Brain microvascular endothelial cell (primary cell): ENCODE data around the gene SCYL2.
A peak's percentile ranks its signal among the peaks of the same experiment; 100 is the strongest.
"Not testable (repeated sequence)": the region's sequence is repeated elsewhere in the genome, so short reads cannot be mapped to it uniquely, and the experiment has no call there.

Experiments used
- DNase-seq: peaks from one replicate; pipeline ENCODE4 v3.0.0-alpha.2; 2020
- H3K27ac ChIP-seq: fragments of 250-450 bp; sonication (Bioruptor Pico); 2 replicates; pipeline ENCODE4 v1.5.1; 2020; ENCODE audit warnings: mild to moderate bottlenecking, moderate library complexity
- H3K27me3 ChIP-seq: fragments of 250-450 bp; sonication (Bioruptor Pico); replicated peaks from 2 replicates; pipeline ENCODE4 v1.5.1; 2020; ENCODE audit warnings: mild to moderate bottlenecking
- H3K36me3 ChIP-seq: fragments of 250-450 bp; sonication (Bioruptor Pico); replicated peaks from 2 replicates; pipeline ENCODE4 v1.5.1; 2020; ENCODE audit warnings: mild to moderate bottlenecking
- H3K4me3 ChIP-seq: 2 replicates; pipeline ENCODE4 v1.5.1; 2011; ENCODE audit warnings: low read depth, mild to moderate bottlenecking, control low read depth, low read length, moderate library complexity
- CTCF ChIP-seq: IDR thresholded peaks from 2 replicates; pipeline ENCODE4 v1.5.1; 2011; ENCODE audit warnings: low read depth, mild to moderate bottlenecking, moderate library complexity, low read length, control low read depth, inconsistent platforms; ENCODE audit errors: missing control alignments
- in situ Hi-C: cut with HindIII; loops from 2 replicates; pipeline ENCODE4 v1.10.0; 2017; ENCODE audit warnings: low sequenced_read_pairs, low pct_ligation_motif_present

Gene SCYL2

GRCh38 chr12:100253437-100253836 lies 13.5 kb upstream of the SCYL2 start:
- no peaks in the 10 kb centered on the region for H3K36me3 ChIP-seq
- in situ Hi-C loops, result no loop called here
- DNase-seq, result no peak
- no peak overlapping the region for H3K27ac ChIP-seq
- no peaks in the 10 kb centered on the region for H3K27me3 ChIP-seq
- no peak overlapping the region for H3K4me3 ChIP-seq
- TF ChIP-seq CTCF, result no peak

GRCh38 chr12:100254876-100255275 lies 12.1 kb upstream of the SCYL2 start:
- no peaks in the 10 kb centered on the region for H3K27me3 ChIP-seq
- no peak overlapping the region for H3K4me3 ChIP-seq
- H3K36me3 ChIP-seq, result no peaks in the 10 kb centered on the region
- no peak overlapping the region for H3K27ac ChIP-seq
- in situ Hi-C loops, result no loop called here
- no peak for TF ChIP-seq CTCF
- DNase-seq, result no peak

GRCh38 chr12:100258127-100258526 lies 8.8 kb upstream of the SCYL2 start:
- no peak for TF ChIP-seq CTCF
- in situ Hi-C loops, result no loop called here

GRCh38 chr12:100263131-100263530 lies 3.8 kb upstream of the SCYL2 start:
- Histone ChIP-seq H3K4me3 (no peak overlapping the region), H3K36me3 (no peaks in the 10 kb centered on the region), H3K27me3 (no peaks in the 10 kb centered on the region), H3K27ac (no peak overlapping the region)
- in situ Hi-C loops, result no loop called here
- no peak for TF ChIP-seq CTCF
- no peak for DNase-seq

More at GRCh38 chr12:100258127-100258526, 8.8 kb upstream of the SCYL2 start:
- H3K27ac ChIP-seq, result no peak overlapping the region
- no peaks in the 10 kb centered on the region for H3K36me3 ChIP-seq
- H3K4me3 ChIP-seq, result no peak overlapping the region
- DNase-seq, result no peak
- no peaks in the 10 kb centered on the region for H3K27me3 ChIP-seq

GRCh38 chr12:100265107-100265506 lies 1.9 kb upstream of the SCYL2 start:
- H3K36me3 ChIP-seq, H3K4me3 ChIP-seq, DNase-seq, H3K27me3 ChIP-seq, in situ Hi-C loops, H3K27ac ChIP-seq: not testable (repeated sequence)

GRCh38 chr12:100265732-100266584 lies 1.0 kb upstream of the SCYL2 start:
- no peak for TF ChIP-seq CTCF
- Histone ChIP-seq H3K27ac (no peak overlapping the region), H3K27me3 (no peaks in the 10 kb centered on the region), H3K4me3 (peak overlapping the region; percentile 88), H3K36me3 (no peaks in the 10 kb centered on the region)
- no peak for DNase-seq
- in situ Hi-C loops, result no loop called here
